Right ventricle myocardium superior (tissue), 1 donor: ENCODE measurements around the gene KLK1. TPM values are rescaled to one million over a fixed set of nuclear protein-coding genes. Genes with fewer than 3 reads are reported as not detected.

Source experiments
- ATAC-seq: fragments of 200-7000 bp; cut with Tn5 transposase; one replicate; pipeline ENCODE4 v1.9.1; 2020; ENCODE audit warnings: mild to moderate bottlenecking; ENCODE audit not compliant: poor library complexity
- DNase-seq: peaks from one replicate; pipeline ENCODE4 v3.0.0-alpha.2; 2020
- intact Hi-C: fragments of 100-400 bp; cut with DNase I; formaldehyde crosslinking; loops from one replicate; pipeline ENCODE4 v1.11.2; 2022
- total RNA-seq: library from RNA; stranded (reverse); fragmentation: NEBNext Ultra II Directional; extraction: Animal tissue kit (Norgen Biotek cat#: 25700); gene quantifications from one replicate; pipeline ENCODE4 v1.2.1, GENCODE V29; 2021
- donor health status: DM: no; HTN: yes; CAD: no; lungs with severe emphysema.

KLK1 gene
- total RNA-seq, 1 donor from 2014 or later: not detected

DNA sequence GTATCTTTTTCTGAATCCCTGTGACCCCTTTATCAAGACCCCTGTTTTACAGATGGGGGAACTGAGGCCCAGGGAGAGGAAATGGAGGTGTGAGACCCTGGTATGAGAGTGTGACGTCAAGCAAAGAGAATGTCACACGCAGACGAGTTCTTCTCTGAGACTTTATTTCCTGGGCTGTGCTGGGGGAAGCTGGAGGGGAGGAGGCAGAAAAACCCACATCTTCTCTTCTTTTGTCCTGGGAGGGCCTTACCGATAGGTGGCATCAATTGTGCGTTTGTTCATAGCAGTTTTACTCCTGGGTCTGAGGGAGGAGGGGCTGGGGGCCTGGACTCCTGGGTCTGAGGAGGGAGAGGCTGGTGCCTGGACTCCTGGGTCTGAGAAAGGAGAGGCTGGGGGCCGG lies 14.7 kb upstream of the KLK1 start:
- intact Hi-C loops: no loop called here
- ATAC-seq (no peak), DNase-seq (no peak)

GRCh38 chr19:50837300-50837699 lies 13.7 kb upstream of the KLK1 start:
- ATAC-seq (no peak), DNase-seq (no peak)
- intact Hi-C loops: no loop called here

- DNase-seq (no peak), ATAC-seq (no peak)
- intact Hi-C loops: no loop called here
These were observed 13.1 kb upstream of the KLK1 start for GRCh38 chr19:50836543-50837195.

DNA sequence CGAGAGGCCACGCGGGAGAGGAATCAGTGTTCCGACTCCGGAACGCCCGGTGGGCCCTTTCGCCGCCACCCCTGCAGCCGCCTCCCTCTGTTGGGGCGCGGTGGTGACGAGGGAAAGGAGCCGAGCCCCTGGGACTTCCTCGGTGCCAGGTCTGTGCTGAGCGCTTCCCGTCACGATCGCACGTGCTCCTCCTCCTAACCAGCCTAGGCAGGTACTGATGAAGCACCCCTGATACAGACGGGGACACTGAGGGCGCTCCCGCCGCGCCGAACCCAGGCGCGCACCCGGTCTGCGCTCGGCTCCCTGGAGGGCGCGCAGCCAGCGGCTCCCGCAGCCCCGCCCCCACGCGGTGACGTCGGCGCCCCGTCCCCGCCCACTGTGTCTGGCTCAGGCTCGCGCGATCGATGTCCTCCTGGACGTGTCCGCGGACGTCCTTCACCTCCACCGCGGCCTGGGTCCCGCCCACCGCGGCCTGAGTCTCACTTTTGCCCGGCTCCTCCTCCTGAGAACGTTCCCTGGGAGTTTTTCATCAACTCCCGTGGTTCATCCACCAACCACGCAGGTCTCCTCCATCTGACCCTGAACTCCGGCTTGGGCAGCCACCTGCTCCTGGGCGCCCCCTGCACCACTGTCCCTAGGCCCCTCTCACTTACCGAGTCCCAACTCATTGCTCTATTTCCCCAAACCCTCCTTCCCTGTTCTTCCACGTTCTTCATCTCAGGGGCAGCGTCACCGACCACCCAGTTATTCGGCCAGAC lies 12.4 kb upstream of the KLK1 start:
- intact Hi-C loops: no loop called here
- DNase-seq (peak; percentile 75), ATAC-seq (peak; percentile 95)

- intact Hi-C loops: no loop called here
- ATAC-seq (peak; percentile 34), DNase-seq (no peak)
These were observed 11.7 kb upstream of the KLK1 start for GRCh38 chr19:50835103-50835784.

- DNase-seq (no peak), ATAC-seq (no peak)
- intact Hi-C loops: no loop called here
These were observed 10.2 kb upstream of the KLK1 start for GRCh38 chr19:50833802-50834167.

DNA sequence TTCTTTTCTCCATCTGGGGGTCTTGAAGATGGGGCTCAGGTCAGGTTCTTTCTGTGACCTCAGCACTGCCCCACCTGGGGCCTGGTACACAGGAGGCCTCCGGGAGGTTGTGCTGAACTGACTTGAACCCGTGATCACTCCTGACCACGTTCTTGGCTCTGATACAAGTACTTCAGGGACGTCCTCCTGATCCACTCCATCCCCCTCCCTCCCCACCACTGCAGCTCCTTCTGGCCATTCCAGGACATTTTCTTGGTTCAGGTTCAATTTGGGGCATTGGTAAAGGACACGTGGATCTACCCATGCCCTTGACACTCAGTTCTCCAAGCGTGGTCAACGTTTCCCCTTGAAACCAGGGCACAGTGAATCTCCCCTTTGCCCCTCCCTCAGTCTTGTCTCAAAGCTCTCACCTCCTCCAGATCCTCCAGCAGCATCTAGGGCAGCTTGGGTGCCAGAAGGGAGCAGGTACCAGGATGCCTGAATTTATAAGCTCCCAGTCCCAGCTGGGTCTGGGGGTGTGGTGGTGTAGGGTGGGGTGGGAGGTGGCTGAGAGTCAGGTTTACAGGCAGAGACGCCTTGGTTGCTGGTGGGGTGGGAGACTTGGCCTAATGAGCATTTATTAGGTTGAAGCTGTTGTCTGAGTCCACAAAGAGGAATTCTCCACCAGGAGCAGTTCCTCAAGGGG lies 9.7 kb upstream of the KLK1 start, which contains the start of gene KLK15:
TSS of gene KLK15 (minus strand) at position 458 of the 685 bp plus-strand sequence. CDS start 2,082 bp downstream, outside the sequence.
- DNase-seq (no peak), ATAC-seq (no peak)
- intact Hi-C loops: no loop called here

DNA sequence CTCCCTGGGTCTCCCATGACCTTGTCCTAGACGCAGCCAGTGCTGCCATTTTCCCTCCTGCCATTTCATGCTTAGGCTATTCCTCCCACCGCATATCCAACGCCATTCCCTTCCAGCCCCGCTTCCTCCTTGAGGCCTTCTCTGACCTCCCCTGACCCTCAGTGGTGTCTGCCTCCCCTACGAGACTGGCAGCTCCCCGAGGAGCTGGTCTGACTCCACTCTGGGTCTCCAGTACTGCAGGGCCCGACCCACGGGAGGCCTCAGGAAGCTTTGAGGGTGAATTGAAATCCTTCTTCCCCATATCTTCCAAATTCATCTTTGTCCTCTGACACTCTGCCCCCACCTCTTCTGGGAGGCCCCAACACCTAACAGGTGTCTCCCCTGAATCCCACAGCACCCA lies 9.1 kb upstream of the KLK1 start:
- ATAC-seq (no peak), DNase-seq (no peak)
- intact Hi-C loops: no loop called here

- intact Hi-C loops: no loop called here
- DNase-seq (no peak), ATAC-seq (no peak)
These were observed 7.4 kb upstream of the KLK1 start for GRCh38 chr19:50831026-50831396.

- ATAC-seq (no peak), DNase-seq (no peak)
- intact Hi-C loops: no loop called here
These were observed 6.9 kb upstream of the KLK1 start for GRCh38 chr19:50830266-50831025.

DNA sequence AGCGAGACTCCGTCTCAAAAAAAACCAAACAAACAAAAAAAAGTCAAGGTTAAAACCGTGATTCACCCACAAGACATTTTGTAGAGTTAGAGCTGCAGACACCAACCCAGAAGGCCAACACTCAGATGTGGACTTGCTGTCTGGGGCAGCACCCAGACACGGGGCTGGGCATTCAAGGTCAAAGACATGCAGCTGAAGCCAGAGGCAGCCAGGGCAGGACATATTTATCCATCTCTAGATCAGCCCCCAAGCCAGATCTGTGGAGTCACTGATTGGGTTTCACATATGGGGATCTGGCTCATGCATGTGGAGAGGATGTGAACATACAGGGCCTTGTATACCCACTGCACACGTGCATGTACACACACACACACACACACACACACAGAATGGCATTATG lies 6.2 kb upstream of the KLK1 start:
- intact Hi-C loops: no loop called here
- DNase-seq: no peak
- ATAC-seq: no peak

GRCh38 chr19:50827476-50827875 lies 3.9 kb upstream of the KLK1 start:
- no peak for ATAC-seq
- no peak for DNase-seq
- intact Hi-C loops: no loop called here

DNA sequence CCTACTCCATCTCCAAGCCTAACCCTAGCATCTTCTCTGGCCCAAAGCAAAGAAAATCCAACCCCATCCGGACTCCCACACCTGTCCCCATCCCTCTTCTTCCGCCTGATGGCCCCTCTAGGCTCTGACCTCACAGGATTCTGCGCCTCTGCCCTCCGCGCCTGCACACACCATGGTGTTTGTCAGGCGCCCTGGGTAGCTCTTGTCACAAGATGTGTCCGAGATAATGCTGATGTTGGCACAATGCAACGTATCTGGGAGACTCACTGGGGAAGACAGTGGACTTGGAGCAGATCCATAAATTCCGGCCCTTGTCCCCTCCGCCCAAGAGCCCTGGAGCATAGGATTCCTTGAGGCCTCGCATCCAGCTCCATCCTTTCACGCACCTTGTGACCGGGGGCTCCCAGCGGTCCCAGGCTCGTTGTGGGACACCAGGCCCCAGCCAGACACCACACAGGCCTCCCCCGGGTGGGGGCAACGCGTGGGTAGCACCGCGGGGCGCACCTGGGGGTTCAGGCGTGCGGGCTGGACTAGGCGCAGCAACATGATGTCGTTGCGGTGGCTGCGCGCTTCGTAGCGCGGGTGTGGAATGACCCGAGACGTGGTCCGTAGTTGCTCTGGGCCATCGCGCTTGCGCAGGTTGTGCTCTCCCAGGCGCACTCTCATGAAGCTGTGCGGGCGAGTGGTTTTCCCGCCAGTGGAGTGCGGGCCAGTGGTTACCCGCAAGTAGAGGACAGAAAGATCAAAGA lies 3.1 kb upstream of the KLK1 start:
- no peak for ATAC-seq
- intact Hi-C loops: no loop called here
- no peak for DNase-seq

DNA sequence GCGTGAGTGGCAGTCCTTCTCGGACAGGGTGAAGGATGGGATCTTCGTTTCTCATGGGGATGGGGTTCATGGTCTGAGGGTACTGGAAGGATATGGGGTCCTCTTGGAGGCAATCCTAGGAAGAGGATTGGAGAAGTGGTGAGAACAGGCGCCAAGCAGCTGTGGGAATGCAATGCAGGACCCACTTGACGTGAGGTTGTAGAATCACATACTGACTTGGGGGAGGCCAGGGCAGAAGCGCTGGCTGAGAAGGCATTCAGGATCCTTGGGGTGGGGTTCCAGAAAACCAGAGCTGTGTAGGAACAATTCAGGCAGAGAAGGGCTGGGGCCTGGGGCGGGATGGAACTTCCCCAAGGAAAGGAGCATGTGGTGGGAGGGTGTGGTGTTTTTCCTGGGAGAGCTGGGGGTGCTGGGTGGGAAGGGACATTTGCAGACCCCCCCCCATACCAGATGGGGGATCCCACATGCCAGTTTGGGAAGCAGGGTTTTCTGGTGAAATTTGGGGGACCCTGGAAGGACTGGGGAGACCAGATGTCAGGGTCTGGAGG lies 852 bp downstream of the KLK1 start:
- ATAC-seq (no peak), DNase-seq (no peak)
- intact Hi-C loops: no loop called here

DNA sequence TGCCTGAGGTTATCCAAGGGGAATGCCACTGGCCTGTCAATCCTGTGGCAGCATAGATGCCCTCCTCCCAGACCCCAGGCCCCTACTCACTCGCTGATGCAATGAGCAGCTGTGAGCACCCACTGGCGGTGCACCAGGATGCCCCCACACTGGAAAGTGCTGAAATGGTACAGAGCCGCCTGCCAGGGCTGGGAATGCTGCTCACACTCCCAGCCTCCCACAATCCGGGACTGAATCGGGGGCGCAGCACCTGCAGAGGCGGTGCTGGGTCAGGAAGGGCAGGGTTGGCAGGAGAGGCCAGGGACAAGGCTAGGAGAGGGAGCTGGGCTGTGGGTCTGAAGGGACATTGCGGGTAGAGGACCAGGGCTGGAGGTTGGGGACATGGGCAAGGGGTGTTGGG lies 2.0 kb downstream of the KLK1 start:
- intact Hi-C loops: no loop called here
- ATAC-seq (no peak), DNase-seq (no peak)

- intact Hi-C loops: no loop called here
- ATAC-seq: no peak
- no peak for DNase-seq
These were observed 2.4 kb downstream of the KLK1 start for GRCh38 chr19:50821248-50821612.

DNA sequence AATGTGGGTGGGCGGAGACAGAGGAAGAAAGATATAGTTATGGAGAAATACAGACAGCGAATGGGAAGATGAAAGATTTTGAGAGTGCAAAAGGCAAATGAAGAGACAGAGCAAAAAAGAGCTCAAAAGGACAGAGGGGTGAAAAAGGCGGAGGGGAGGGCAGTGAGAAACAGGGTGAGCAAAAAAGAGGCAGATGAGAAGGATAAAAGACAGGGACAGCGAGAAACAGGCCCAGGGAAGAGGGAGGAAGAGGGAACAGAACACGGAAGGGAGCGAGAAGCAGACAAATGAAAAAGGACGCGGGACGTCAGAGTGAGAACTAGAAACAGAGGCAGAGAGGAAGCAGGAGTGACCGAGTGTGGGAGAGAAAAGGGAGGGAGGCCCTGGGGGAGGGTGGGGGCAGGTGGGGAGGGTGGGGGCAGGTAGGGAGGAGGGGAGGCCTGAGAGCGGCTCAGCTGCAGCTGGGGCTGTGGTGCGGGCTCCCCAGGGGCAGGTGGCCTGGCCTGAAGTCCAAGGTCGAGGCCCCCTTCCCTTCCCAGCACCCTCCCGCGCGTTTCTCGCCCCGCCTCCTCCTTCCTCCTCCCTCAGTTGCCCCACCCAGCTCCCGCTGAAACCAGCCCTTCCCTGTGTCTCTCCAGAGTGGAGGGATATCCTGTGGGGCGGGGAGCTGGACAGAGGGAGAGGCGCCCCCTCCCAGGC lies 2.9 kb downstream of the KLK1 start:
- ATAC-seq: peak; percentile 24
- intact Hi-C loops: no loop called here
- no peak for DNase-seq
